BE2C (cell line): ENCODE data around the gene PABPC1L2A.
"Not testable (repeated sequence)": the region's sequence is repeated elsewhere in the genome, so short reads cannot be mapped to it uniquely, and the experiment has no call there.

Source experiments
- DNase-seq: peaks from one replicate; pipeline ENCODE4 v3.0.0-alpha.2; 2020
- H3K27me3 ChIP-seq: fragments of 250-450 bp; sonication (Bioruptor Pico); 2 replicates; pipeline ENCODE4 v1.5.1; 2020; ENCODE audit warnings: mild to moderate bottlenecking
- H3K36me3 ChIP-seq: fragments of 250-450 bp; sonication (Bioruptor Pico); 2 replicates; pipeline ENCODE4 v1.5.1; 2020; ENCODE audit warnings: mild to moderate bottlenecking
- H3K4me1 ChIP-seq: fragments of 250-450 bp; sonication (Bioruptor Pico); 2 replicates; pipeline ENCODE4 v1.5.1; 2020
- H3K4me3 ChIP-seq: 2 replicates; pipeline ENCODE4 v1.5.1; 2011; ENCODE audit warnings: low read depth, low read length
- H3K9me3 ChIP-seq: fragments of 250-450 bp; sonication (Bioruptor Pico); 2 replicates; pipeline ENCODE4 v1.5.1; 2020
- TF ChIP-seq, protein P1 (sequence below): IDR thresholded peaks from 2 replicates; pipeline ENCODE4 v1.5.1; 2012; ENCODE audit warnings: mild to moderate bottlenecking, low read depth, low read length

The PABPC1L2A gene

DNA sequence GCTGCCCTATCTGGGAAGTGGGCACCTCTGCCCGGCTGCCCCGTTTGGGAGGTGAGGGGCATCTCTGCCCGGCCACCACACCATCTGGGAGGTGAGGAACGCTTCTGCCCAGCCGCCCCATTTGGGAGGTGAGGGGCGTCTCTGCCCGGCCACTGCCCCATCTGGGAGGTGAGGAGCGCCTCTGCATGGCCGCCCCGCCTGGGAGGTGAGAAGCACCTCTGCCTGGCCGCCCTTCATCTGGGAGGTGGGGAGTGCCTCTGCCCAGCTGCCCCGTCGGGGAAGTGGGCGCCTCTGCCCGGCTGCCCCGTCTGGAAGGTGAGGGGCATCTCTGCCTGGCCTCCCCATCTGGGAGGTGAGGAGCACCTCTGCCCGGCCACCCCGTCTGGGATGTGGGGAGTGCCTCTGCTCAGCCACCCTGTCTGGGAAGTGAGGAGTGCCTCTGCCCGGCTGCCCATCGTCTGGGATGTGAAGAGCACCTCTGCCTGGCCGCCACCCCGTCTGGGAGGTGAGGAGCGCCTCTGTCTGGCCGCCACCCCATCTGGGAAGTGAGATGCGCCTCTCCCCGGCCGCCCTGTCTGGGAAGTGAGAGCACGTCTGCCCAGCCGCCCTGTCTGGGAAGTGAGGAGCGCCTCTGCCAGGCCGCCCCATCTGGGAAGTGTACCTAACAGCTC is 9.8 kb downstream of the PABPC1L2A start:
- H3K9me3 ChIP-seq, result no peaks in the 10 kb centered on the region
- DNase-seq, result no peak
- H3K36me3 ChIP-seq, result no peaks in the 10 kb centered on the region
- H3K27me3 ChIP-seq, result no peaks in the 10 kb centered on the region
- H3K4me1 ChIP-seq, result no peaks in the 10 kb centered on the region
- TF ChIP-seq, protein P1, sequence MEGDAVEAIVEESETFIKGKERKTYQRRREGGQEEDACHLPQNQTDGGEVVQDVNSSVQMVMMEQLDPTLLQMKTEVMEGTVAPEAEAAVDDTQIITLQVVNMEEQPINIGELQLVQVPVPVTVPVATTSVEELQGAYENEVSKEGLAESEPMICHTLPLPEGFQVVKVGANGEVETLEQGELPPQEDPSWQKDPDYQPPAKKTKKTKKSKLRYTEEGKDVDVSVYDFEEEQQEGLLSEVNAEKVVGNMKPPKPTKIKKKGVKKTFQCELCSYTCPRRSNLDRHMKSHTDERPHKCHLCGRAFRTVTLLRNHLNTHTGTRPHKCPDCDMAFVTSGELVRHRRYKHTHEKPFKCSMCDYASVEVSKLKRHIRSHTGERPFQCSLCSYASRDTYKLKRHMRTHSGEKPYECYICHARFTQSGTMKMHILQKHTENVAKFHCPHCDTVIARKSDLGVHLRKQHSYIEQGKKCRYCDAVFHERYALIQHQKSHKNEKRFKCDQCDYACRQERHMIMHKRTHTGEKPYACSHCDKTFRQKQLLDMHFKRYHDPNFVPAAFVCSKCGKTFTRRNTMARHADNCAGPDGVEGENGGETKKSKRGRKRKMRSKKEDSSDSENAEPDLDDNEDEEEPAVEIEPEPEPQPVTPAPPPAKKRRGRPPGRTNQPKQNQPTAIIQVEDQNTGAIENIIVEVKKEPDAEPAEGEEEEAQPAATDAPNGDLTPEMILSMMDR, result no peak
- no peak overlapping the region for H3K4me3 ChIP-seq

DNA sequence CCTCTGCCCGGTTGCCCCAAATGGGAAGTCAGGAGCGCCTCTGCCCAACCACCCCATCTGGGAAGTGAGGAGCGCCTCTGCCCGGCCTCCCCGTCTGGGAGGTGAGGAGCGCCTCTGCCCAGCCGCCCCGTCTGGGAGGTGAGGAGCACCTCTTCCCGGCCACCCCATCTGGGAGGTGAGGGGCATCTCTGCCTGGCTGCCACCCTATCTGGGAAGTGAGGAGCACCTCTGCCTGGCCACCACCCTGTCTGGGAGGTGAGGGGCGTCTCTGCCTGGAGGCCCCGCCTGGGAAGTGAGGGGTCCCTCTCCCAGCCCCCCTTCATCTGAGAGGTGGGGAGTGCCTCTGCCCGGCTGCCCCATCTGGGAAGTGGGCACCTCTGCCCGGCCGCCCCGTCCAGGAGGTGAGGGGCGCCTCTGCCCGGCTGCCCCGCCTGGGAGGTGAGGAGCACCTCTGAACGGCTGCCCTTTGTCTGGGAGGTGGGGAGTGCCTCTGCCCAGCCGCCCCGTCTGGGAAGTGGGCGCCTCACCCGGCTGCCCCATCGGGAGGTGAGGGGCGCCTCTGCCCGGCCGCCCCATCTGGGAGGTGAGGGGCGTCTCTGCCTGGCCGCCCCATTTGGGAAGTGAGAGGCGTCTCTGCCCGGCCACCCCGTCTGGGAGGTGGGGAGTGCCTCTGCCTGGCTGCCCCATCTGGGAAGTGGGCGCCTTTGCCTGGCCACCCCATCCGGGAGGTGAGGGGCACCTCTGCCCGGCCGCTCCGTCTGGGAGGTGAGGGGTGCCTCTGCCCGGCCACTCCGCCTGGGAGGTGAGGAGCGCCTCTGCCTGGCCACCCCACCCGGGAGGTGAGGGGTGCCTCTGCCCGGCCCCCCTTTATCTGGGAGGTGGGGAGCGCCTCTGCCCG is 10.6 kb downstream of the PABPC1L2A start:
- no peaks in the 10 kb centered on the region for H3K4me1 ChIP-seq
- DNase-seq, result no peak
- no peaks in the 10 kb centered on the region for H3K27me3 ChIP-seq
- H3K36me3 ChIP-seq, result no peaks in the 10 kb centered on the region
- no peak overlapping the region for H3K4me3 ChIP-seq
- no peaks in the 10 kb centered on the region for H3K9me3 ChIP-seq
- TF ChIP-seq, protein P1, result no peak

DNA sequence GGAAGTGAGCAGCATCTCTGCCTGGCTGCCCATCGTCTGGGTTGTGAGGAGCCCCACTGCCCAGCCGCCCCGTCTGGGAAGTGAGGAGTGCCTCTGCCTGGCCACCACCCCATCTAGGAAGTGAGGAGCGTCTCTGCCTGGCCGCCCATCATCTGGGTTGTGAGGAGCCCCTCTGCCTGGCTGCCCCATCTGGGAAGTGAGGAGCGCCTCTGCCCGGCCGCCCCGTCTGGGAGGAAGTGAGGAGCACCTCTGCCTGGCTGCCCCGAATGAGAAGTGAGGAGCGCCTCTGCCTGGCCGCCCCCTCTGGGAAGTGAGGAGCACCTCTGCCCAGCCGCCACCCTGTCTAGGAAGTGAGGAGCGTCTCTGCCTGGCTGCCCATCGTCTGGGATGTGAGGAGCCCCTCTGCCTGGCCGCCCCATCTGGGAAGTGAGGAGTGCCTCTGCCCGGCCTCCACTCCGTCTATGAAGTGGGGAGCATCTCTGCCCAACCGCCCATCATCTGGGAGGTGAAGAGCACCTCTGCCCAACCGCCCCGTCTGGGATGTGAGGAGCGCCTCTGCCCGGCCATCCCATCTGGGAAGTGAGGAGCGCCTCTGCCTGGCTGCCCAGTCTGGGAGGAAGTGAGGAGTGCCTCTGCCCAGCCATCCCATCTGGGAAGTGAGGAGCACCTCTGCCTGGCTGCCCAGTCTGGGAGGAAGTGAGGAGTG is 11.4 kb downstream of the PABPC1L2A start:
- not testable (repeated sequence) for H3K9me3 ChIP-seq, H3K36me3 ChIP-seq, H3K4me1 ChIP-seq, H3K27me3 ChIP-seq, DNase-seq, H3K4me3 ChIP-seq

DNA sequence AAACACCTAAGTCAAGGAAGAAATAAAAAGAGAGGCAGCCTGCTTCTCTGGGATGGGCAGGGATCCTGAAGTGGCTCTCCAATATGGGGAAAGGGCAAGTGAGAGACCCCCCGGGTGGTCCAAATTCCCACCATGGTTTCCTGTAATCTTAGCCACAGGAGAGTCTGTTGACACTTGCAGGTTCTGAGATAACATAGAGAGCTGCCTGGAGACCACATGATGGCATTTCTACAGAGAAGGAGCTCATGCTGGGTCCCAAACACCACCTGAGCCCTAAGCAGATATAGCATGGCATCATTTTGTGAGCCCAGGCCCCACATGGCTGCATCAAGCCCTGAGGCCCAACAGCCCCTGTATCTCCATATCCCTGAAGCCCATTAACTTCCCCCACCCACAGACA is 50.4 kb downstream of the PABPC1L2A start:
- DNase-seq, result no peak
- H3K4me3 ChIP-seq, result no peak overlapping the region
- TF ChIP-seq, protein P1, result no peak
- no peaks in the 10 kb centered on the region for H3K4me1 ChIP-seq
- no peaks in the 10 kb centered on the region for H3K36me3 ChIP-seq
- no peaks in the 10 kb centered on the region for H3K27me3 ChIP-seq
- H3K9me3 ChIP-seq, result no peaks in the 10 kb centered on the region
